MCF 10A (cell line): ENCODE measurements around the gene SORBS1. TPM values are rescaled to one million over a fixed set of nuclear protein-coding genes. Genes with fewer than 3 reads are reported as not detected.

Experiments
- BruUV-seq: library from RNA; stranded (reverse); fragments of 400-500 nt; replicated peaks from 2 replicates; lab custom pipeline; 2021; lab: Mats Ljungman, UMichigan
- CTCF ChIA-PET: fragments of 300-600 bp; sonication (Branson Sonifier 250); formaldehyde crosslinking; extraction: SDS; loops from one replicate; lab custom pipeline; 2021; ENCODE audit warnings: antibody characterized with exemption, inconsistent platforms; lab: Yijun Ruan, JAX
- POLR2A ChIA-PET: fragments of 300-600, 350-650 bp; sonication (Branson Sonifier 250); formaldehyde crosslinking; extraction: SDS; loops from one replicate; lab custom pipeline; 2020; ENCODE audit warnings: antibody characterized with exemption, inconsistent platforms; lab: Yijun Ruan, JAX
- DNase-seq: peaks from one replicate; pipeline ENCODE4 v3.0.0-alpha.2; 2018; ENCODE audit not compliant: unreplicated experiment
- H3K27ac Mint-ChIP-seq: one replicate; pipeline ENCODE4 v1.8.0; 2022; ENCODE audit warnings: mild to moderate bottlenecking, low read depth, mixed read lengths; ENCODE audit not compliant: unreplicated experiment
- H3K27me3 Mint-ChIP-seq: one replicate; pipeline ENCODE4 v1.8.0; 2022; ENCODE audit warnings: mixed read lengths; ENCODE audit not compliant: insufficient read depth, unreplicated experiment
- H3K36me3 Mint-ChIP-seq: one replicate; pipeline ENCODE4 v1.8.0; 2022; ENCODE audit warnings: mild to moderate bottlenecking, moderate library complexity, mixed read lengths; ENCODE audit not compliant: insufficient read depth, unreplicated experiment
- H3K4me1 Mint-ChIP-seq: one replicate; pipeline ENCODE4 v1.8.0; 2022; ENCODE audit warnings: mixed read lengths; ENCODE audit not compliant: insufficient read depth, unreplicated experiment
- H3K4me3 Mint-ChIP-seq: one replicate; pipeline ENCODE4 v1.8.0; 2022; ENCODE audit warnings: mild to moderate bottlenecking, moderate library complexity, mixed read lengths; ENCODE audit not compliant: unreplicated experiment
- H3K9me3 Mint-ChIP-seq: one replicate; pipeline ENCODE4 v1.8.0; 2022; ENCODE audit warnings: mixed read lengths; ENCODE audit not compliant: unreplicated experiment
- CTCF ChIP-seq: fragments of 200-600 bp; IDR thresholded peaks from one replicate; pipeline ENCODE4 v1.8.0; 2022; ENCODE audit warnings: antibody characterized with exemption, mild to moderate bottlenecking; ENCODE audit not compliant: unreplicated experiment
- intact Hi-C: fragments of 100-400 bp; cut with micrococcal nuclease; formaldehyde crosslinking; loops from 2 replicates; pipeline ENCODE4 v1.14.1; 2022
- total RNA-seq: library from RNA; stranded (reverse); gene quantifications from 2 replicates; pipeline ENCODE4 v1.2.3, GENCODE V29; 2022

SORBS1 gene
- total RNA-seq, 1 experiment from 2014 or later: 1.0 TPM

- DNase-seq: no peak
- Mint-ChIP-seq H3K27ac (no peak overlapping the region), H3K27me3 (peaks cover 12% of the 10 kb centered on the region), H3K4me1 (peaks cover 27% of the 10 kb centered on the region), H3K4me3 (no peak overlapping the region), H3K9me3 (no peaks in the 10 kb centered on the region), H3K36me3 (no peaks in the 10 kb centered on the region)
- BruUV-seq: no TSS peak
- ChIA-PET POLR2A (no interaction called here), CTCF (no interaction called here)
- intact Hi-C loops: loop anchor here (2.0 to 5.0 kb wide), 4 partner anchors 19 to 63 kb away; partner anchors contain the start of gene PDLIM1
- TF ChIP-seq CTCF: no peak
These were observed 251.2 kb downstream of the SORBS1 start for GRCh38 chr10:95309958-95310357.

GRCh38 chr10:95308389-95309302, 252.5 kb downstream of the SORBS1 start:
- no peaks in the 10 kb centered on the region for H3K9me3 Mint-ChIP-seq
- peaks cover 12% of the 10 kb centered on the region for H3K27me3 Mint-ChIP-seq
- no peak for TF ChIP-seq CTCF
- CTCF ChIA-PET: interaction anchor here (0.6 to 2.2 kb wide), 6 partner anchors 40 to 71 kb away, joined by 3 to 7 read pairs (median 4); no protein-coding TSS in a partner anchor
- peak; percentile 98 for DNase-seq
- H3K27ac Mint-ChIP-seq: peak overlapping the region; percentile 6
- POLR2A ChIA-PET: interaction anchor here (0.6 to 2.1 kb wide), 10 partner anchors 10 to 703 kb away, joined by 3 to 7 read pairs (median 4); partner anchors contain the start of gene PDLIM1
- peaks cover 27% of the 10 kb centered on the region for H3K4me1 Mint-ChIP-seq
- intact Hi-C loops: loop anchor here (2.0 to 5.0 kb wide), 4 partner anchors 18 to 61 kb away; partner anchors contain the start of gene PDLIM1
- H3K36me3 Mint-ChIP-seq: no peaks in the 10 kb centered on the region
- peak overlapping the region; percentile 4 for H3K4me3 Mint-ChIP-seq
- BruUV-seq: no TSS peak

DNA sequence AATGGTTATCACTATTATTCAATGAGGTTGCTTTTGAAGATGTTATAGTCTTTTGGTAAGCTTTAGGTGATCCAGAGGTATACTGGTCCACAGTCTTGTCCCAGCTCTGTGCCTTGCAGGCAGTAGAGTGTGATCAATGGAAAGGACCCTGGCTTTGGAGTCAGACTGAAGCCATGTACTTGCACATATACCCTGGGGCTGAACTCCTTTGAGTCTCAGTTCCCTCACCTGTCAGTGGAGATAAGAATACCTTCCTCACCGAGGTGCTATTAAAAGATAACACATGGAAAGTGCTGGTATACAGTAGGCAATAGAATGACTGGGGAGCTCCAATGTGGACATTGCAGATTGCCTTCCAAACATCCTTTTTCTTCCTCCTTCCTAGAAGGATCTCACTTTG, 254.3 kb downstream of the SORBS1 start:
- no peaks in the 10 kb centered on the region for H3K9me3 Mint-ChIP-seq
- no peaks in the 10 kb centered on the region for H3K36me3 Mint-ChIP-seq
- H3K4me3 Mint-ChIP-seq: no peak overlapping the region
- H3K4me1 Mint-ChIP-seq: peaks cover 27% of the 10 kb centered on the region
- ChIA-PET CTCF (interaction anchor here (0.6 to 2.2 kb wide), 4 partner anchors 47 to 61 kb away, joined by 3 to 7 read pairs (median 3); no protein-coding TSS in a partner anchor), POLR2A (no interaction called here)
- DNase-seq: no peak
- intact Hi-C loops: loop anchor here (5.0 kb wide), 3 partner anchors 45 to 60 kb away; no protein-coding TSS in a partner anchor
- no peak overlapping the region for H3K27ac Mint-ChIP-seq
- no peak for TF ChIP-seq CTCF
- H3K27me3 Mint-ChIP-seq: peaks cover 12% of the 10 kb centered on the region
- no TSS peak for BruUV-seq

DNA sequence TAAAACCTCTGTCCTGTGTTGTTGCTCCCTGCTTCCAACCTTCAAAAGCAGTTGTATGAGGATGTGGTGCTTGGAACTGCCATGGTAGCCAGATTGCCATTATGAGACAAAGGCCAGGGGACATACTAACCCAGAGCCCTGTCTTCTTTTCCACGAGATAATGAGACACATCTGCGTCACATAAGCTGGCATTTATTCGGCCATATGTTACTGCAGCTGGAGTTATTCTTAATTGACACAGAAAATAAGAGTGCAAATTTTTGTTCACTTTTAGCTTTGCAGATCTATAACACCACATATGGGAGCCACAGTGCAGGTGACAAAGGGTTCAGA, 254.9 kb downstream of the SORBS1 start:
- no peaks in the 10 kb centered on the region for H3K9me3 Mint-ChIP-seq
- POLR2A ChIA-PET: no interaction called here
- no TSS peak for BruUV-seq
- intact Hi-C loops: loop anchor here (5.0 kb wide), 3 partner anchors 44 to 59 kb away; no protein-coding TSS in a partner anchor
- CTCF ChIA-PET: no interaction called here
- no peak overlapping the region for H3K27ac Mint-ChIP-seq
- peaks cover 27% of the 10 kb centered on the region for H3K4me1 Mint-ChIP-seq
- TF ChIP-seq CTCF: no peak
- DNase-seq: no peak
- H3K4me3 Mint-ChIP-seq: no peak overlapping the region
- peaks cover 12% of the 10 kb centered on the region for H3K27me3 Mint-ChIP-seq
- no peaks in the 10 kb centered on the region for H3K36me3 Mint-ChIP-seq
